Fibroblast of pulmonary artery (primary cell): ENCODE results near the gene LEMD2.

Experiments used
- DNase-seq: peaks from one replicate; pipeline ENCODE4 v3.0.0-alpha.2; 2010; ENCODE audit warnings: low read depth
- H3K4me3 ChIP-seq: replicated peaks from 2 replicates; pipeline ENCODE4 v1.5.1; 2011; ENCODE audit warnings: low read depth, mild to moderate bottlenecking, control low read depth, low read length, moderate library complexity
- TF ChIP-seq, protein P1 (sequence below): IDR thresholded peaks from 2 replicates; pipeline ENCODE4 v1.5.1; 2011; ENCODE audit warnings: mild to moderate bottlenecking, control low read depth, low read length, inconsistent platforms; ENCODE audit errors: missing control alignments

The LEMD2 gene

DNA sequence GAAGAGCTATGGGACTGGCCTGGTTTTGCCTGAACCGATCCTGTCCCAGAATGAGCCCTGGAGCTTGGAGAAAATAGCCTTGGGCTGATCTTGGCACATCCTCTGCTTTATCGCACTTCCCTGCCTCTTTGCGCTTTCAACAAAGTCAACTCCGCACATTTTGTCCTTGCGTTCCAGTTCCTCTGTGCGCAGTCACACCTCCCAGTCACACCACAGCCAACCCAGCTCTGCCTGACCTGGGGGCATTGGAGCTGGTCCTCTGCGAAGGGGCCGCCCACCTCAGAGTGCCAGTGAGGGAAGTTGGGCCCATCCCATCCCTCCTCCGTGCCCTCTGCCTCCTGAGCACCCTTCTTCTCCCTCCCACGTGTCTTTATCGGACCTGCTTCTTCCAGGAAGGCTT is 60.5 kb downstream of the LEMD2 start:
- DNase-seq: no peak
- H3K4me3 ChIP-seq: no peak overlapping the region
- TF ChIP-seq, protein P1, sequence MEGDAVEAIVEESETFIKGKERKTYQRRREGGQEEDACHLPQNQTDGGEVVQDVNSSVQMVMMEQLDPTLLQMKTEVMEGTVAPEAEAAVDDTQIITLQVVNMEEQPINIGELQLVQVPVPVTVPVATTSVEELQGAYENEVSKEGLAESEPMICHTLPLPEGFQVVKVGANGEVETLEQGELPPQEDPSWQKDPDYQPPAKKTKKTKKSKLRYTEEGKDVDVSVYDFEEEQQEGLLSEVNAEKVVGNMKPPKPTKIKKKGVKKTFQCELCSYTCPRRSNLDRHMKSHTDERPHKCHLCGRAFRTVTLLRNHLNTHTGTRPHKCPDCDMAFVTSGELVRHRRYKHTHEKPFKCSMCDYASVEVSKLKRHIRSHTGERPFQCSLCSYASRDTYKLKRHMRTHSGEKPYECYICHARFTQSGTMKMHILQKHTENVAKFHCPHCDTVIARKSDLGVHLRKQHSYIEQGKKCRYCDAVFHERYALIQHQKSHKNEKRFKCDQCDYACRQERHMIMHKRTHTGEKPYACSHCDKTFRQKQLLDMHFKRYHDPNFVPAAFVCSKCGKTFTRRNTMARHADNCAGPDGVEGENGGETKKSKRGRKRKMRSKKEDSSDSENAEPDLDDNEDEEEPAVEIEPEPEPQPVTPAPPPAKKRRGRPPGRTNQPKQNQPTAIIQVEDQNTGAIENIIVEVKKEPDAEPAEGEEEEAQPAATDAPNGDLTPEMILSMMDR: no peak

DNA sequence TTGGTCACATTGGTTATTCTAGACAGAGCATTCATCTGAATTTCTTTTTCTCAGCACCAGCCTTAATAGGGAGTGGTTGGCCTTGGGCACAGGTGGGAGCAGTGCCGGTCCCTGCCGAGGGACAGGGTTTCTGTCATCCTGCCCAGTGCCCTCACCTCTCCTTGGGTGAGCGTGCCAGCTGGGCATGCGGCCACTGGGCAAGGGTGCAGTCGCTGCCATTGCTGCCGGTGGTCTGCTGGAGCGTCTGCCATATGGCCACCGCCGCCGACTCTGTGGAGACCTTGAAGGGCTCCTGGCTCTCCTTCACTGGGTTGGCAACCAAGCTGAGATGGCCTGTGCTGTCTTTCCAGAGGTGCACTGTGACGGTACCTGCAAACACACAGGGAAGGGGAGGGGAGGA is 61.0 kb downstream of the LEMD2 start:
- no peak for DNase-seq
- no peak overlapping the region for H3K4me3 ChIP-seq
- TF ChIP-seq, protein P1: no peak

DNA sequence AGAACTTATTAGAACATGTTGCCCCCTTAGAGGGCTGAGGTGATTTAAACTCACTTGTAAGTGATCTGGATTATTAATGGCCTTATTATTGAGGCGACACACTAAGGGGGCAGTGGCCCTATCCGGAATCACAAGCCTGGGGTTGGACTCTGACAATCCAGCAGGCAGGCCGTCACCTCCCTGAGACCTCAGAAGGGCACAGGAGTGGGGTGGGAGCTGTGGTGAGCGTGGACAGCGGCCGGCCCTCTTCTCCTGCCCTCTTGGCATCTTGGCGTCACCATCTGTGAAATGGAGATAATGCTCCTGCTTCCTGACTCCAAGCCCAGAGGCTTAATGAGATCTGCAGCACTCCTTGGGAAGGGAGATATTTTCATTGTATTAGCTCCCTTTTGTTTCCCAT is 61.8 kb downstream of the LEMD2 start:
- TF ChIP-seq, protein P1: no peak
- H3K4me3 ChIP-seq: no peak overlapping the region
- no peak for DNase-seq

DNA sequence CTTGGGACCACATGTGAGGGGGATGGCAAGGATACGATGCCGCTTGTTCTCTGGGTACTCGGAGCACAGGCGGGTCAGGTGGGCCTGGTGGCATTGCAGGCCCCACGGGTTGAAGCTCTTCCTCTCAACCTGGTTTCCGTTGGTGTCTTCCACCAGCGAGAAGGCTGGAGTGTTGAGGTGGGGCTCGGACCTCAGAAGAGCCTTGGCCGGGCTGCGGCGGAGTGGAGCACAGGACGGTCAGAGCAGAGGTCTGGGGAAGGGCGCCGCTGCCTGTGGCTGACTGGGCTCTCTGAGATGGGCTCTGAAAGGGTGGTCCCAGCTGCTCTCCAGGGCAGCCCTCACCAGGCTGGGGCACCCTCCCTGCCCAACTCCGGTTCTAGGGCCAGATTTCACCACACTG is 62.2 kb downstream of the LEMD2 start:
- no peak overlapping the region for H3K4me3 ChIP-seq
- TF ChIP-seq, protein P1: no peak
- no peak for DNase-seq

DNA sequence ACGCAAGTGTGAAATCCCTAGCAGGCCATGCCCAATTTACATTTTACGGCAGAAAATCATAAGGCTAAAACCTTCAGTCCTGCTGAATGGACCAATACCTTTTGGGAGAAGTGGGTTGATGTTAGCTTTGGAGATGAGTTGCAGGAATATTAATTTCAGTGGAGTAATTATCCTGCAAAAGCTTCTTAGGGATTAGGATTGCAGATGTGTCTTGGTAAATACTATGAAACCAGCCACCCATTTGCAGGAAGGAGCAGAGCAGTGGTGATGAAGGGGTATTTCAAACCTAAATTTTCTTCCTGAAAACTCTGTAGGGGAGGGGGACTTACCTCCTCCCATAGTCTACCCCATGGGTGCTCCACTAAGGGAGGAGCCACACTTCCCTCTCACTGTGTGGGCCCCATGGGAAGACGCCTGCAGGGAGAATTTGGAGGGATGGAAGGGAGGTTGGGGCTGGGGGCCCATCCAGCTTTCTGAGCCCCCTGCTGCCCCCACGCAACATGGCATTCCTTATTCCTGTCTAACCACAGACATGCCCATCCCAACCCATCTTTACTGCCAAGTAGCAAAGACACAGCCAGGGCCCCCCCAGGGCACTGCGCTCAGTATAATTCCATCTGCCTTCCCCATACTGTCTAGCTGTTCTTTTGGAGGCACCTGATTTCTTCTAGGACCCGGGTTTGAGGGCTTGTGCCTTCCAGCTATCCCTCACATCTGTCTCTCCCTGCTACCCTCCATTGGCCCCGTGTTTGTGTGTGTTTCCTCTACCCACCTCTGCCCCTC is 62.8 kb downstream of the LEMD2 start:
- no peak for DNase-seq
- TF ChIP-seq, protein P1: no peak
- no peak overlapping the region for H3K4me3 ChIP-seq

DNA sequence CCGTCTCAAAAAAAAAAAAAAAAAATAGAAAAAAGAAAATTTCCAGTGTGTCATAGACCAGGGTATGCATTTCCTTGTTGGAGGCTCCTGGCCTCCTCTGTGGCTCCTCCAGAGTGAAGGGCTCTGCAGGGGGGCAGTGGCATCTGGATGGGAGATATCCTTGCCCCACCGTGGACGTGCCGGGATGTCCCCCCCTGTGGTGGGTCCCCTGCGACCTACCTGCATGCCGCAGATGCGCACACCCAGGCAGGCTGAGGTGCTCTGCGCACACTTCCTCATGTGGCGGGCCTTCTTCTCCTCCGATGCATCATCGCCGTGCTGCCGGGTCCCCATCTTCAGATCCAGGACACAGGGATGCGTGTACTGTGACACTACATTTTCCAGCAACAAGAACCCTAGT is 63.7 kb downstream of the LEMD2 start:
- DNase-seq: no peak
- H3K4me3 ChIP-seq: no peak overlapping the region
- TF ChIP-seq, protein P1: no peak
